ENCODE results near the gene SPAG16. TPM values are rescaled to one million over a fixed set of nuclear protein-coding genes. Genes with fewer than 3 reads are reported as not detected.

Gene SPAG16
- total and polyA plus RNA-seq, 10 donors, result 9.0 to 19.7 (median 12.2) TPM

DNA sequence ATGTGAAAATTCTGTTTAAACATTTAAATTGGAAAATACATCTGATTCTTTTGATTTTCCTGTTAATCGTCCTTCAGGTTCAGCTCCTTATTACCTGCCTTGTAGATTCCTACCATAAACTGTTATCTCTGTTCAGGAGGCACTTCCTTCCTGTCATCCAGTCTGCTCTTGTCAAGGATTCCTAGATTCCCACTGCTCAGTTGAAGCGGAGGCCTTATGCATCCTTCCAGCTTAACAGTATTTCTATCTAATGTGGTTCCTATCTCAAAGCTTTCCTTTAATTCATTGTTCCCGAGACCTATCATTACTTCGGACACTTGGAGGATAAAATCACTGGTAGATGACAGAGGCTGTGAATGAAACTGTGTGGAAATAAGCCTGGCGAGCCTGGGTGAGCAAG is 12.0 kb downstream of the SPAG16 start:
- WGBS, 5 donors, result 86 to 94% (median 92%) methylated on average over 5 of the region's 5 CpGs
- Histone ChIP-seq H3K27me3 (replicated peaks in 1 of 7) (no peaks in the 10 kb centered on the region), H3K27ac (no peak overlapping the region), H3K9me3 (no peaks in the 10 kb centered on the region), H3K4me1 (no peaks in the 10 kb centered on the region), H3K4me3 (no peak overlapping the region), H3K36me3 (peaks cover 0 to 30% (median 5%) of the 10 kb centered on the region in 6 donors)
- intact Hi-C loops (cut with DNase I; ENCODE audit: low total_unique reads), result no loop called here
- no peak for DNase-seq
- no peak for TF ChIP-seq CTCF (IDR thresholded peaks at IDR 0.05 in 8 of 11, conservative IDR thresholded peaks at IDR 0.05 in 3 of 11)
- TF ChIP-seq POLR2AphosphoS5 (IDR thresholded peaks at IDR 0.05), result no peak
- no peak for TF ChIP-seq POLR2A (IDR thresholded peaks at IDR 0.05)

DNA sequence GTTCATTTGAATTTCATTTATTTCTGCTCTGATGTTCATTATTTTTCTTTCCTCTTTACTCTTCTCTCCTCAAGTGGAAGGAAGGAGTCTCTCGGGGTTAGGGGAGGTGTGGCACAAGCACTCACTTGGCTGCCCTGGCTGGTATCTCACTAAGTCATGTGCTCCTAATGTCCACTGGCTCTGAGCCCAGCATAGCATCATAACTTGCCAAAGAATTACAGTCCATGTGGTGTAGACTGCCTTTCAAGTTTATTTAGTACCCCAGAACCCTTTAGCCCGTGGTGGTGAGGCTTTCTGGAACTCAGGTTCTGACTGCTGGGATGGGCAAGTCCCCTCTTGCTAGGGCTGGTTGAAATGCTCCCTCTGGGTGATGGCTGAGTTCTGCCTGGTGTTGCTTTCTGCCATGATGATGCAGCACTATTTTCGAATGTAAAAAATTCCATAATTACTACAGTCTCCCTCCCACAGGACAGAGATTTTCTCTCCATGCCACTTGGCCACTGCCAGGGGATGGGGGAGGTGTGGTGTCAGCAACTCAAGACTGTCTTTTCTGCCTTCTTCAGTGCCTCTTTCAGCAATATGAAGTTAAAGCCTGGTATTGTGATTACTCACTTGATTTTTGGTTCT is 22.2 kb downstream of the SPAG16 start:
- no peak overlapping the region for H3K27ac ChIP-seq
- DNase-seq, result no peak
- H3K36me3 ChIP-seq, result peaks cover 0 to 63% (median 17%) of the 10 kb centered on the region in 6 donors
- intact Hi-C loops (cut with DNase I; ENCODE audit: low total_unique reads), result no loop called here
- H3K9me3 ChIP-seq, result peaks cover 6 to 35% (median 30%) of the 10 kb centered on the region in 8 donors
- H3K27me3 ChIP-seq (replicated peaks in 1 of 7), result no peaks in the 10 kb centered on the region
- no peak overlapping the region for H3K4me3 ChIP-seq
- H3K4me1 ChIP-seq, result no peaks in the 10 kb centered on the region
- WGBS, 5 donors, result 75 to 82% (median 75%) methylated on average over 2 to 3 of the region's 3 CpGs
- TF ChIP-seq POLR2AphosphoS5 (IDR thresholded peaks at IDR 0.05) (no peak), POLR2A (IDR thresholded peaks at IDR 0.05) (no peak), CTCF (IDR thresholded peaks at IDR 0.05 in 8 of 11, conservative IDR thresholded peaks at IDR 0.05 in 3 of 11) (no peak)

DNA sequence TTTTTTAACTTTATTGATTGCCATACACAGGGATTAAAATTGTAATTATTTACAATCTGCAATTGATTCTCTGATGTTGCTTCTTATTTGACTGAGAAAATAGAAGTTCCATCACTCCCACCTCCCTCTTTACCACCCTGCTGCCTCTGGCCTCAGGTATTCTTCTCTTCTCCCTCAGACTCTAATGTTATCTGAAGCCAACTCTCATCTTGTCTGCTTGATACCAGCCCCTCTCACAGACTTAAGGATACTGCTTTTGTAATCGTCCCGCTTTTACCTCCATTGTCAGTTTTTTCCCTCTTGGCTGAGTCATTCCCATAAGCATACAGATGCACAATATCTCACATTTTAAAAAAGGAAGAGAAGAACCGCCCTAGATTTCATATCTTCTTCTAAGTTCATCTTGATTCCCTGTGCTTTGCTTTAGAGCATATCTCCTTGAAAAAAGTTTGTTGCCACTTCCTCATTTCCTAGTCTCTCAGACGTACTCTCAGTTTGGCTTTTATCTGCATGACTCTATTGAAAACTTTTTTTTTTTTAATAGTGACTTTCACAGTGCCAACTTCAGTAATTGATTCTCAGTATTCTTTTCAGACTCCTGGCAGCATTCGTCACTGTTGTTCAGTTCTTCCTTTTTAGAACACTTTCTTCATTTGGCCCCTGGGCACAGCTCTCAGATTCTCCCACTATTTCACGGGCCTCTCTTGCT is 31.1 kb downstream of the SPAG16 start:
- 74 to 86% (median 75%) methylated on average over 6 of the region's 6 CpGs for whole genome bisulfite sequencing, 5 donors
- TF ChIP-seq POLR2A (IDR thresholded peaks at IDR 0.05) (no peak), CTCF (IDR thresholded peaks at IDR 0.05 in 8 of 11, conservative IDR thresholded peaks at IDR 0.05 in 3 of 11) (no peak), POLR2AphosphoS5 (IDR thresholded peaks at IDR 0.05) (no peak)
- Histone ChIP-seq H3K27ac (no peak overlapping the region), H3K4me1 (no peaks in the 10 kb centered on the region), H3K27me3 (replicated peaks in 1 of 7) (no peaks in the 10 kb centered on the region), H3K9me3 (no peaks in the 10 kb centered on the region), H3K36me3 (peaks cover 0 to 47% (median 9%) of the 10 kb centered on the region in 6 donors), H3K4me3 (no peak overlapping the region)
- intact Hi-C loops (cut with DNase I; ENCODE audit: low total_unique reads), result no loop called here
- no peak for DNase-seq

DNA sequence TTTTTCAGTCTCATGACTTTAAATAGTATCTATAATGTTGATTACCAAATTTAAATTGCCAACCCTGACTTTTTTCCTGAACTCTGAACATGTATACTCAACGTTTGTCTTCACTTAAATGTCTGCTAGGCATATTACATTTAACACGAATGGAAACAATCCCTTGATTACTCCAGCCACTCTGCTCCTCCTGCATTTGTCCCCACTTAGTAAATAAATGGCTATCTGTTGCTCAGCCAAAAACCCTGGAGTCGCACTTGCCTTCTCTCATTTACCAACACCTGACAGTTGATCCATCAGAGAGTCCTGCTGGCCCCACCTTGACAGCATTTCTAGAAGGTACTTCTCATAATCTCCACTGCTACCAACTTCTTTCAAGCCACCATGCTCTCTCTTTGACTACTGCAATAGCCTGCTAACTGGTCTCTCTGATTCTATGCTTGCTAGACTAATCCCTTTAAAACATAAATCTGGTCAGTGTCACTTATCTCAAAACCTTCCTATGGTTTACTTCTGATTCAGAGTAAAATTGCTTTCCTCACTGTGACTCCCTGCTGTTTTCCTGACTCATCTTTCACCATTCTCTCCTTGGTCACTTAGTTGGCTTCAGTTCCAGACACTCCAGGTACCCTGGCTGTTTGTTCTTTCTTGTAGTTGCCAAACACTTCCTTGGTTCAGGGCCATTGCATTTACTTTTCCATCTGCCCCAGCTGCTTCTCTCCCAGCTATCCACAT is 31.9 kb downstream of the SPAG16 start:
- TF ChIP-seq CTCF (IDR thresholded peaks at IDR 0.05 in 8 of 11, conservative IDR thresholded peaks at IDR 0.05 in 3 of 11) (no peak), POLR2A (IDR thresholded peaks at IDR 0.05) (no peak), POLR2AphosphoS5 (IDR thresholded peaks at IDR 0.05) (no peak)
- Histone ChIP-seq H3K4me1 (no peaks in the 10 kb centered on the region), H3K9me3 (no peaks in the 10 kb centered on the region), H3K36me3 (peaks cover 0 to 47% (median 9%) of the 10 kb centered on the region in 6 donors), H3K27me3 (replicated peaks in 1 of 7) (no peaks in the 10 kb centered on the region), H3K4me3 (no peak overlapping the region), H3K27ac (no peak overlapping the region)
- DNase-seq, result no peak
- intact Hi-C loops (cut with DNase I; ENCODE audit: low total_unique reads), result no loop called here
- 88 to 98% (median 90%) methylated on average over 3 of the region's 3 CpGs for WGBS, 5 donors

Data from spleen (tissue), 11 donors.